GM12872 (cell line): Measurements from ENCODE around the gene HMCN2.

Experiments used
- TF ChIP-seq, protein P1 (sequence below): IDR thresholded peaks from 3 replicates; pipeline ENCODE4 v1.5.1; 2011; ENCODE audit warnings: low read depth, mild to moderate bottlenecking, low read length, moderate library complexity; ENCODE audit not compliant: insufficient read depth

HMCN2 gene

GRCh38 chr9:130354806-130355205, 89.2 kb downstream of the HMCN2 start:
- TF ChIP-seq, protein P1, sequence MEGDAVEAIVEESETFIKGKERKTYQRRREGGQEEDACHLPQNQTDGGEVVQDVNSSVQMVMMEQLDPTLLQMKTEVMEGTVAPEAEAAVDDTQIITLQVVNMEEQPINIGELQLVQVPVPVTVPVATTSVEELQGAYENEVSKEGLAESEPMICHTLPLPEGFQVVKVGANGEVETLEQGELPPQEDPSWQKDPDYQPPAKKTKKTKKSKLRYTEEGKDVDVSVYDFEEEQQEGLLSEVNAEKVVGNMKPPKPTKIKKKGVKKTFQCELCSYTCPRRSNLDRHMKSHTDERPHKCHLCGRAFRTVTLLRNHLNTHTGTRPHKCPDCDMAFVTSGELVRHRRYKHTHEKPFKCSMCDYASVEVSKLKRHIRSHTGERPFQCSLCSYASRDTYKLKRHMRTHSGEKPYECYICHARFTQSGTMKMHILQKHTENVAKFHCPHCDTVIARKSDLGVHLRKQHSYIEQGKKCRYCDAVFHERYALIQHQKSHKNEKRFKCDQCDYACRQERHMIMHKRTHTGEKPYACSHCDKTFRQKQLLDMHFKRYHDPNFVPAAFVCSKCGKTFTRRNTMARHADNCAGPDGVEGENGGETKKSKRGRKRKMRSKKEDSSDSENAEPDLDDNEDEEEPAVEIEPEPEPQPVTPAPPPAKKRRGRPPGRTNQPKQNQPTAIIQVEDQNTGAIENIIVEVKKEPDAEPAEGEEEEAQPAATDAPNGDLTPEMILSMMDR: no peak

DNA sequence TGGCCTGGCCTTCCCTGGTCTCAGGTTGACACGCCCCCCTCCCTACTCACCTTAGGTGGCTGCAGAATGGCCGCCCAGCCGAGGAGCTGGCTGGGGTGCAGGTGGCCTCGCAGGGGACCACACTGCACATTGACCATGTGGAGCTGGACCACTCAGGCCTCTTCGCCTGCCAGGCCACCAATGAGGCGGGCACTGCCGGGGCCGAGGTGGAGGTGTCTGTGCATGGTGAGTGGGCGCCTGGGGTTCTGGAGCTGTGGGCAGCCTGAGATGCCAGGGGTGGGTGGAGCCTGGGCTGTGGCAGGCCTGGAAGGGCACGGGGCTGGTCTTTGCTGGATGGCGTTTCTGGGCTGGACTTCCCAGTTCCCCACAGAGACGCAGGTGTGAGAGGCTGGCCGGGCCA, 90.5 kb downstream of the HMCN2 start:
- TF ChIP-seq, protein P1: no peak

DNA sequence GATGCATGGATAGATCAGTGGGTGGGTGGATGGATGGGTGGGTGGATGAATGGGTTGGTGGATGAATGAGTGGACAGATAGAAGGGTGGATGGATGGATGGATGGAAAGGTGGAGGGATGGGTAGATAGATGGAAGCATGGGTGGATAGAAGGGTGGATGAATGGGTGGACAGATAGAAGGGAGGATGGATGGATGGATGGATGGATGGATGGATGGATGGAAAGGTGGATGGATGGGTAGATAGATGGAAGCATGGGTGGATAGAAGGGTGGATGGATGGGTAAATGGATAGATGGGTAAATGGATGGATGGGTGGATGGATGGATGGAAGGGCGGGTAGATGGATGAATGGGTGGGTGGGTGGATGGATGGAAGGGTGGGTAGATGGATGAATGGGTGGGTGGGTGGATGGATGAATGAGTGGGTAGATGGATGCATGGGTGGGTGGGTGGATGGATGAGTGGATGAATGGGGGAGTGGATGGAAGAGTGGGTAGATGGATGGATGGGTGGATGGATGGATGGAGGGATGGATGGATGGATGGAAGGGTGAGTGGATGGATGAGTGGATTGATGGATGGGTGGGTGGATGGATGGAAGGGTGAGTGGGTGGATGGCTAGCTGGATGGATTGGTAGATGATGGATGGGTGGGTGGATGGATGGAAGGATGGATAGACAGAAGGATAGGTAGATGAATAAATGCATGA, 91.5 kb downstream of the HMCN2 start:
- TF ChIP-seq, protein P1: no peak

DNA sequence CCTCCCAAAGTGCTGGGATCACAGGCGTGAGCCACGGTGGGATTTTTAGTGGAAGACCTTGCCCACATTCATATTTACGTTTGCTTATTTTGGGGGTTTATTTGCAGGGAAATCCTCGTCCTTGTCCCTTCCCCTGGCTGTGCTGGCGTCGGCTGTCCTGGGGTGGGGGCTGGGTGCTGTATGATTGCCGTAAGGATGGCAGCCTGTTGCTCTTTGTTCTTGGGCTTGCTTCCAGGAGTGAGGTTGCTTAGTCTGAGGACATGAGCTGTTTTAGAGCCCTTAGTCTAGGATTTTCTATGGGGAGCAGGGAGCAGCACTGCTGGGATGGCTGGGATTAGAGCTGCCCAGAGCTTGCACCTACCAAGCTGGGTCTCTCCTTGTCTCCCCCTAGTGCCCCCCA, 93.4 kb downstream of the HMCN2 start:
- TF ChIP-seq, protein P1: no peak

GRCh38 chr9:130359819-130360218, 94.3 kb downstream of the HMCN2 start:
- TF ChIP-seq, protein P1: no peak

DNA sequence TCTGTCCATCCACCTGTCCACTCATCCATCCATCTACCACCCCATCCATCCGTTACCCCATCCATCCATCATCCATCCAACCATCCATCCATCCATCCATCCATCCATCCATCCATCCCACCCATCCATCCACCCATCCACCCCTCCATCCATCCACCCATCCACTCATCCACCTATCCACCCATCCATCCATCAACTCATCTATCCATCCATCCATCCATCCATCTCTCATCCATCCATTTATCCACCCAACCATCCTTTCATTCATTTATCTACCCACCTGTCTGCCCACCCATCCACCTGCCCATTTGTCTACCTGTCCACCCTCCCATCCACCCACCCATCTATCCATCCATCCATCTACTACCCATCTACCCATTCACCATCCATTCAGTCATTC, 95.1 kb downstream of the HMCN2 start:
- TF ChIP-seq, protein P1: no peak

GRCh38 chr9:130361873-130362362, 96.4 kb downstream of the HMCN2 start:
- TF ChIP-seq, protein P1: no peak
